Umbilical cord (tissue), 2 donors: Measurements from ENCODE around the gene PLA2G5. TPM values are rescaled to one million over a fixed set of nuclear protein-coding genes. Genes with fewer than 3 reads are reported as not detected.

ENCODE experiments used
- DNase-seq: peaks from one replicate; pipeline ENCODE4 v3.0.0-alpha.2; 2015; ENCODE audit warnings: low spot score
- total RNA-seq: library from RNA; depleted of rRNA; stranded (reverse); fragments of >200 nt; gene quantifications from one replicate; pipeline ENCODE4 v1.2.3, GENCODE V29; 2014; ENCODE audit warnings: low replicate concordance; ENCODE audit not compliant: insufficient read depth

PLA2G5 gene
- total RNA-seq, 1 donor from 2014 or later = 4.8 TPM

GRCh38 chr1:20063861-20064292 lies 6.1 kb upstream of the PLA2G5 start:
- peak; percentile 75 for DNase-seq

GRCh38 chr1:20068722-20069121 lies 1.3 kb upstream of the PLA2G5 start:
- no peak for DNase-seq

- no peak for DNase-seq
Observed at GRCh38 chr1:20070357-20070756, 363 bp downstream of the PLA2G5 start.

GRCh38 chr1:20071416-20071815 lies 1.4 kb downstream of the PLA2G5 start:
- DNase-seq = no peak

GRCh38 chr1:20072771-20073170 lies 2.8 kb downstream of the PLA2G5 start:
- DNase-seq = no peak

- DNase-seq = no peak
Observed at GRCh38 chr1:20073256-20073655, 3.3 kb downstream of the PLA2G5 start.

GRCh38 chr1:20074055-20074724 lies 4.2 kb downstream of the PLA2G5 start:
- DNase-seq = no peak

- DNase-seq = no peak
Observed at GRCh38 chr1:20074725-20075171, 4.8 kb downstream of the PLA2G5 start.

- DNase-seq = no peak
Observed at GRCh38 chr1:20075345-20075744, 5.4 kb downstream of the PLA2G5 start.

- no peak for DNase-seq
Observed at GRCh38 chr1:20076223-20076622, 6.2 kb downstream of the PLA2G5 start.

- no peak for DNase-seq
Observed at GRCh38 chr1:20076710-20077461, 6.9 kb downstream of the PLA2G5 start.

- no peak for DNase-seq
Observed at GRCh38 chr1:20078171-20078651, 8.2 kb downstream of the PLA2G5 start.

- no peak for DNase-seq
Observed at GRCh38 chr1:20078711-20079110, 8.7 kb downstream of the PLA2G5 start.

- no peak for DNase-seq
Observed at GRCh38 chr1:20079661-20080305, 9.8 kb downstream of the PLA2G5 start.

GRCh38 chr1:20080441-20081352 lies 10.7 kb downstream of the PLA2G5 start:
- DNase-seq = no peak

- no peak for DNase-seq
Observed at GRCh38 chr1:20081353-20081810, 11.4 kb downstream of the PLA2G5 start.

GRCh38 chr1:20082772-20083171 lies 12.8 kb downstream of the PLA2G5 start:
- no peak for DNase-seq

GRCh38 chr1:20083178-20083944 lies 13.4 kb downstream of the PLA2G5 start:
- no peak for DNase-seq

- no peak for DNase-seq
Observed at GRCh38 chr1:20086800-20087199, 16.8 kb downstream of the PLA2G5 start.

- DNase-seq = no peak
Observed at GRCh38 chr1:20087668-20088067, 17.7 kb downstream of the PLA2G5 start.
